Fibroblast of the conjunctiva (primary cell): ENCODE results near the gene RIN3.
"Not testable (repeated sequence)": the region's sequence is repeated elsewhere in the genome, so short reads cannot be mapped to it uniquely, and the experiment has no call there.

ENCODE experiments used
- DNase-seq: peaks from one replicate; pipeline ENCODE4 v3.0.0-alpha.2; 2010; ENCODE audit warnings: low read depth

RIN3 gene

DNA sequence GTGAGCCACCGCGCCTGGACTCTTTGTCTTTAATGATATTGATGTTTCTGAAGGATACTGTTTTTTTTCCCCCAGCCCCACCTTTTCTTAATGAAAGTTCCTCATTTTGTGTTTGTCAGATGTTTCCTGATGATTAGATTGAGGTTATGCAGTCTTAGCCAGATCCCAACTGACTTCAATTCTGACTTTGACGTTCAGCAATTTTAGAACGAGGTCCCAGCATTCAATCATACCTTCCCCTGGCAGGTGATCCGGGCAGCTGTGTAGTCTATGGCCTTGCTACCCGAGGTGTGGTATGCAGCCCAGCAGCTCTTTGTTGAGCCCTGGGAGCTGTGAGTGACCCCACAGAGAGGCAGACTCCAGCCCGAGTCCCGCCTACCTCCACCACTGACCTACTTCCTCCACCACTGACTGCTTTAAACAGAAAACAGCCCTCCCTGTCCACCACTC lies 152.1 kb downstream of the RIN3 start:
- DNase-seq, result no peak

DNA sequence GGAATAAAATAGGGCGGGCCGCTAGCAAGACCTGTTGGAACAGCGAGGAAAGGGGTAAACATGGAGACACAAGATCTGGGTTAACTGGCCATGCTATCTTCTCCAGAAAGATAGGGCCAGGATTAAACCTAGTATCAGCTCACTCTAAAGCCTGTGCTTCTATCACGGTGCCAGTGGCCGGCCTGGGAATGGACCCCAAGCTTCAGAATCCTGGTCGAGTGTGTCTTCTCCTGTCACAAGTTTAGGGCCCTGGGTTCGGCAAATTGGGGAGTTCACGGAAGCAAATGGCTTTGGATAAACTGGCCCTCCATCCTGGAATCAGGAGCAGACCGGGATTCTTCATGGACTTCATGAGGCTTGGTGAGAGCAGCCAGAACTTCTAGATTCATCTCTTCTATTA lies 152.7 kb downstream of the RIN3 start:
- DNase-seq, result no peak

DNA sequence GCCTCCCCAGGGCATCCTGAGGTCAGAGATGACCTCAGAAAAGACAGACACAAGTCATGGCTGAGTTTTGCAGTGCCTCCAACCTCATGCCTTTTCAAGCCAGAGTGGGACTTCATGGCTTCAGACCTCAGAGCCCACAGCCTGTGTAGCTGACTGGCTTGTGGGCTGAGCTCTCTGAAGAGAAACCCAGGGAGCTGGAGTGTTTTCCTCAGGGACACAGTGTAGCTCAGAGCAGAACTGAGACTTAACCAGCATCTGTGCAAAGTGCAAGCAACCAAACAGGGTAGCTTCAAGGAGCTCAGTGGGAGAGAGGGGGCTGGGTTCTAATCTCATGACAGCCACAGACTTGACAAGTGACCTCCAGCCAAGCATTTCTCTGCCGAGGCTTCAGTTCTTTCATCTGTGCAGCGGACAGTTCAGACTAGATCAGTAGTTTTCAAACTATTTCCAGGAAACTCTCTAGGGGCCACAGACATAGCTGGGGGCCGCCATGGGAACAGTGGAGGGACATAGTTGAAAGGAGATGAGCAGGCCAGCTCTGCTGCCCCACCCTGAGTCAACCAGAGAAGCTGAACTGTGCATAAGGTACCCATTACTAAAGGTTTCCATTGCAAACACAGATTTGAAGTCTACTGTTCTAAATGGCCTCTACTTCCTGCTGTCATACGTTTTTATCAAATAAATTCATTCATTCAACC lies 154.8 kb downstream of the RIN3 start:
- DNase-seq, result no peak

DNA sequence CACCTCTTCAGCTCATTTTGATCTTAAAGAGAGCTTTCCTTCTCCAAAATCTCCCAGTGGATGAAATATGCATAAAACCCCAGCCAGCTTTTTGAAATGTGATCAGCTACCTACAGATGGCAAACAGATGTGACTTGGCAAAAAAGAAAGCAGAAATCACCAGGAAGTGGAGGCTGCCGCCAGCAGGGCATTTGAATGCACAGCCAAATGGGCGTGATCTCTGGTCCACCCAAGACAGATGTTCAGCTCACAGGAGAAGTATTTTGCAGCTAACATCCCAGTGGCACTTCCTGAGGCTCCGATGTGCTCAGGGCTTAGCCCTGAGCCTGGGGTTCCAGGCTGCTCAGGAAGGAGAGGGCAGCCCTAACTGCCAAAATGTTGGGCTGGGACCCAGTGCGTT lies 156.6 kb downstream of the RIN3 start:
- peak; percentile 88 for DNase-seq

DNA sequence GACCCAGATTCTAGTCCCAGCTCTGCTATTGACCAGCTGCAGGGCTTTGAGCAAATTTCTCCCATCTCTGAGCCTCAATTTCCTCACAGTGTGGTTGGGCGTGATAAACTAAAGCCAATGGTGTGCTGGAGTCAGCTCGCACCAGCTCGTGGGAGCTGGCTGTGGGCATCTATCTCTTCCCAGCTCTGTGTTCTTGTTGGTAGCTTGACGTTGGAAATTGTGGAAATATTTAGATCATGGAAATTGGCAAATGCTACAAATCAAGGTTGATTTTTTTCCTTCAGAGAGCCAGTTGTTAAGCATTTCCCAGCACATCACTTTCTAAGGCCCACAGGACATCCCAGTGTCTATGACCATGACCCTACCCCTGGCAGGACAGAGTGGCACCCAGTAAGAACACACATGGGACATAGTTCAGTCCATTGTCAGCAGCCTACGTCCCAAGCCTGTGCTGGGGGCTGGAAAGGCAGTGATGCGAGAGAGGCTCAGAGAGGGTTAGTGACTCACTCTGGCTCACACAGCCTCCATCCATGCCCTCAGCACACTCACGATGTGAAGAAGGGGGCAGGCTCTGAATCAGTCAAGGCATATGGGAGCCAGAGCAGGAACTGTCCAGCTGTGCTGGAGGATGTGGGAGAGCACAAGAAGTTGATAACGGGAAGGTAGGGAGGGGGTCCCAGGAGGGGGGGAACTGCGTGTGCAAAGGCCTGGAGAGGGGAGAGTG lies 157.2 kb downstream of the RIN3 start:
- no peak for DNase-seq

DNA sequence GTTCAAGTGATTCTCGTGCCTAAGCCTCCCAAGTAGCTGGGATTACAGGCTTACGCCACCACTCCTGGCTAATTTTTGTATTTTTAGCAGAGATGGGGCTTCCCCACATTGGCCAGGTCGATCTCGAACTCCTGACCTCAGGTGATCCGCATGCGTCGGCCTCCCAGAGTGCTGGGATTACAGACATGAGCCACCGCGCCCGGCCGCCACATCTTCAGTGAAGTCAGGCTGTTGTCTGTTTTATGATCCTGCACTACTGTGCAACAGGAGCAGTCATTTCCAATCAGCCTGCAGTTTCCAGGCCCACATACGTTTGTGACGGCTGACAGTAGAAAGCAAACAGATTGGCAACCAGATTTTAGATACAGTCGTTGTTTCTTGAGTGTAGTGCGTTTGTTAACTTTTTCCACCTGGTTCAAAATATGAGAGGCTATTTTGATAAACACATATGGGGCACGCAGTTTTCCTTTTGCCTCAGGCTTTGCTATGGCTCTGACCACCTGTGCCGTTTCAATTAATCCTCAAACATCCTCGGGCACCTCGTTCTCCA lies 160.1 kb downstream of the RIN3 start:
- DNase-seq, result no peak

DNA sequence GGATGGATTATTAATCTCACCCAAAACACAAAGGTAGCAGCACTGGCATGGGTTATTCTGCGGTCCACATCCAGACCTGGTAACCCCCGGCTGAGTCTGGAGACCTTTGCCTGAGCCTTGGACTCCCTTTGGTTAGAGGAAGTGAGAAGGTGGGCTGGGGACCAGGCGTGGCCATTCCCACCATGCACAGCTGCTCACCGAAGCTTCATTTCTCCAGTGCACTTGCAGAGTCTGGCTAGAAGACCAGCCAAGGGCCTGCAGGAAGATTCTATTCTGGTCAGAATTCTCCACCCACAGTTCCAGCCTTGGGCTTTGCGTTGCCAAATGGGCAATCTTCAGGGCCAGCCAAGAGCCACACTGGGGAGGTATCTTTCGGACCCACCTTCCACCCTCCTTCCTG lies 161.8 kb downstream of the RIN3 start:
- no peak for DNase-seq

DNA sequence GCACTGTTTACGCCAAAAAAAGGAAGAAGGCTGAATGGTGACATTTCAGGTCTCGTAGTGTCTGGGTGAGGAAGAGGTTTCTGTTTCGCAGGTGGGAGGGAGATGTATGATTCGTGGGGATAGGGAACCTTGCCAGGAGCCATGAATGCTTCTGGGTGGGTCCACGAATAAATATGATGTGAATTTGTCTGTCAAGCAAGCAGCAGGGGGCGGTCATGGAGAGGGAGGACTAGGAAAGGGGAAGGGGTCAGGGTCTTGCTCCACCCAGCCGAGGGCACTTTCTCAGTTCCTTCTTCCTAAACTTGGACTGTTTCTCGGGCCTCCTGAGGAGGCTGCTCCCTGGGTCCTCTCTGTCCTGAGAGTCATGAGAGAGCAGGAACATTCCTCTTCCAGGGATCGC lies 162.4 kb downstream of the RIN3 start:
- no peak for DNase-seq

DNA sequence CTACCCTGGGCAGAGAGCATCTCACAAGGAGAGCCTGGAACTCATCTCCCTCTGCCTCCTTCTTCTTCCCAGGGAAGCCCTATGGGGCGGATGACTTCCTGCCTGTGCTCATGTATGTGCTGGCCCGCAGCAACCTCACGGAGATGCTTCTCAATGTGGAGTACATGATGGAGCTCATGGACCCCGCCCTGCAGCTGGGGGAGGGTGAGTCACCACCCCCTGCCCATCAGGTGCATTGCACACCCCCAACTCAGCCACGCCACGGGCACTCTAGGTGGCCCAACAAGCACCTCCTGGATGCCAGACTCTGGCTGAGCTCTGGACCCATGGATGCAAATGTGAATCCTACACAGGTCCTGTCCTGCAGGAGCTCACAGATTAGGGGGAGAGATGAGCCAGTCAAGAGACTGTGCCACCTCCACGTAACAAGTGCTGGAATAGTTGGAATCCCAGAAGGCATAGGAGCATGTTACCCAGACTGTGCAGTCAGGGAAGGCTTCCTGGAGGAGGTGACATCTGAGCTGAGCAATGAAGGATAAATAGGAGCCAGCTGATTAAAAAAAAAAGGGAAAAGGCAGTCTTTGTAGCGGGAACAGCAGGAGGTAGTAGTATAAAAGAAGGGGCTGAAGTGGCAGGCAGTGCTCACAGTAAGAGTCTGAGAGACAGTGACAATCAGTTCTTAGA lies 163.0 kb downstream of the RIN3 start:
- no peak for DNase-seq

DNA sequence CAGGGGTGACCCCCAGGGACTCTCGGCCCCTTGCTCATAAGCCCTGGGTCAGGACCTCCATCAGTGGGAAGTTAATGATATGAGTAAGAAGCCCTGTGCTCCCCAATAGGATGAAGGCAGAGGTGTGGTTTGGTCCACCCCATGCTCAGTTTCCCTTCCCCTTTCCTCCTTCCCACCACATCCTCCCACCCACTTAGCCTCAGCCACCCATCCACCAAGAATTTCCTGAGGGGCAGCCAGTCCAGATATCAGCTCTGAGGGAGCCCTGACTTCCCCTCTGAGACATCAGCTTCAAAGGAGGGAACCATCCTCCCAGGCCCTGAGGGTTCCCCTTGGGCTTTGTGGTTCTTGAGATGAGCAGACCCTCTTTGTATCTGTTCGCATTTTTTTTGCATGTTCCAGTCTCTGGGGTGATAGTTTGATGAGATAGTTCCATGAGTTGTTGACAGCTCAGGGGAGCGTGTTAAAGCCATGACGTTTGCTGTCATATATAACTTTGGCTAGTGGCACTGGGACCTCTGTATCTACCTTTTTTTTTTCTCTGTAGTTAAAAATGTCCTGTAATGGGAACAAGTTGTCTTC lies 163.6 kb downstream of the RIN3 start:
- no peak for DNase-seq

DNA sequence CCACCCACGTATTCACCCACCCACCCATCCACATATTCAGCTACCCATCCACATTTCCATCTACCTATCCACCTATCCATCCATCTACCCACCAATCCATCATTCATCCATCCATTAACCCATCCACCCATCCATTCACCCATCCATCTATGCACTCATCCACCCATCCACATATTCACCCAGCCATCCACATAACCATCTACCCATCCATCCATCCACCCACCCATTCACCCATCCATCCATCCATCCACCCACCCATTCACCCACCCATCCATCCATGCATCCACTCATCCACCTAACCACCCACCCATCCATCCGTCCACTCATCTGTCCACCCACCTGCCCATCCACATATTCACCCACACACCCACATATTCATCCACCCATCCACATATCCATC lies 164.4 kb downstream of the RIN3 start:
- DNase-seq, result no peak

DNA sequence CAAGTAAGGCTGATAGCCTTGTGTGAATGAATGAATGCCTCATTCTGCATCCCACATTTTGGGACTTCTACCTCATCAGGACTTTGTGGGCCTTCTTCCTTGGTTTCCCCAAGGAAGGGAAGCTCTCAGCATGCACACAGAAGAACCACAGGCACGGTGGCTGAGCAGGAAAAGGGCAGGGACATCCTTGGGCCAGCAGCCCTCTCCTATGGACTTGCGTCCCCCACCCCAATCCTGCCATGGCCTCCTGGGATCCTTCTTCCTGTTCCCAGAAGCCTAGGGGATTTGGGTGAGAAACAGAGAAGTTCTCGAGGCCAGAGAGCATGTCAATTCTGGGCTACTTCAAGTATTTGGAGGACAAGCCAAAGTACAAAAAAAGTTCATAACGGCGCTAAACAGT lies 165.2 kb downstream of the RIN3 start:
- DNase-seq, result no peak

DNA sequence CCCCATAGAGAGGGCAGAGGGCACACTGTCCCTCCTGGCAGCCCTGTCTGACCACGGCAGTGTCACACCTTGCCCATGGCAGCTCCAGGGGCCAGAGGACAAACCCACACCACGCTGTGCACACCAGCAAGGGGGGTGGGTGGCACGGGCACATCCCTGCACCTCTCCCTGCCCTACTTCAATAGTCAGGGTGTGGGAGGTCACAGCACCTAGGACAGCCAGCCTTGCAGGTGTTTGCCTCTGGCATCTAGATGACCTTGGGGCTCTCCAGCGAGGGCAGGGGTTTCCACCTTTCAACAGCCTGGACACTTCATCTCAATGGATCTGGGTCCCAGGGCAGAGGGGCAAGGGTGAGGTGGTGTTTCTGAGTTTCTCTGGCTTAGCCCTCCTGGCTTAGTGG lies 165.7 kb downstream of the RIN3 start:
- DNase-seq, result no peak

DNA sequence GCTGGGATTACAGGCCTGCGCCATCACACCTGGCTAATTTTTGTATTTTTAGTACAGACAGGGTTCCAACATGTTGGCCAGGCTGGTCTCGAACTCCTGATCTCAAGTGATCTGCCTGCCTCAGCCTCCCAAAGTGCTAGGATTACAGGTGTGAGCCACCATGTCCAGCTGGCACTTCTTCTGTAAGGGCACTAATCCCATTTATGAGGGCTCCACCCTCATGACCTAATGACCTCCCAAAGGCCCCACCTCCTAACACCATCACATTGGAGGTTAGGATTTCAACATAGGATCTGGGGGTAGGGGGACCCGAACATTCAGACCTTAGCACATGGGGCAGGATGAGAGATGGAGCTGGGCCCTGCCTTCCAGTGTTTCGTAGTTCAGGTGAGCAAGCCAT lies 166.7 kb downstream of the RIN3 start:
- DNase-seq, result not testable (repeated sequence)

DNA sequence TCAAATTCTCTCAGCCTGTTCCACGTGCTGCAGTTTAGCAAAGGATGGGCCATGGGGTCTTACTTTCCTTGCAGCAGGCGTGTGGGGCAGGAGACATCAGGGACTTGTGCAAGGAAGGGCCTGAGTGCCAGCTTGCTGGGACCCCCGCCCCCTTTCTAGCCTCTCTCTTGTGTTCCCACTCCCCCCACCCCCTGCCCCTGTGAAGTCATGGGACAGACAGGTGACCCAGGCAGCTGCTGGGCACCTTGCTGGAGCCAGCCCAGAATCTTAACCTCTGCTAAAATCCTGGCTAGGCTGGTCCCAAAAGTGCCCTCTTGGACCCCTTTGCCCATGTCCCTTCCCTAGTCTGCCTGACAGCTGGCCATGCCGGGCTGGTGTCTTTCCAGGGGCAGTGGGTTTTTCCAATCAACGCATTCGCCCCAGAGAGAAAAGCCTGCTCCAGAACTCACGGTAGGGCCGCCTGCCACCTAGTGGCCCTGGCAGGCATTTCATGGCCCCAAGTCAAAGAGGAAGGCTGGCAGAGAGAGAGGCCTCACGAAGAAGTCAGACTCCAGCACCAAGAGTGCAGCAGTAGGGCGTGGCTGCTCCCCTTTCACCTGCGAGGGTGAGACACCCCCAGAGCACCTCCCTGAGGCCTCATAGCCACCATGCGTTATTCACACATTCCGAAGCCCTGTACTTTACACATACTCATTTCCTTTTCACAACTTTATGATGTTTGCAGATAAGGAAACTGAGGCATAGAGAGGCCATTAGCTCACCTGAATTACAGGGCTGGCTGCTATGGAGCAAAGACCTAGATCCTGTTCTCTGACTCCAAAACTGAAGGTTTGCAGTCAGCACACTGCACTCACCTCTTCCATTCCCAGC lies 167.4 kb downstream of the RIN3 start:
- DNase-seq, result peak; percentile 53

DNA sequence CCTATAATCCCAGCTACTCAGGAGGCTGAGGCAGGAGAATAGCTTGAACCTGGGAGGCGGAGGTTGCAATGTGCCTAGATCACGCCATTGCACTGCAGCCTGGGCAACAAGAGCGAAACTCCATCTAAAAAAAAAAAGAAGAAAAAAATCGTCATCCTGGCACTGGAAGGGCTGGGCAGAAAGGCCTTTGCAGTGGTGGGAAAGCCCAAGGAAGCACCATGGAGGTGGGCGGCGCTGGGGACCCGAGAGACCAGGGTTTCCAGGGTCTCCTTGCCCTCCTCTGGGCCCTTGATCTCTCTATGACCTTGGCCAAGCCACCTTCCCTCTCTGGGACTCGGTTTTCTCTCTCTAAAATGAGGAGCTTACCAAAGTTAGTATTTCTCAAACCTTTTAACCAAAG lies 169.5 kb downstream of the RIN3 start:
- no peak for DNase-seq

DNA sequence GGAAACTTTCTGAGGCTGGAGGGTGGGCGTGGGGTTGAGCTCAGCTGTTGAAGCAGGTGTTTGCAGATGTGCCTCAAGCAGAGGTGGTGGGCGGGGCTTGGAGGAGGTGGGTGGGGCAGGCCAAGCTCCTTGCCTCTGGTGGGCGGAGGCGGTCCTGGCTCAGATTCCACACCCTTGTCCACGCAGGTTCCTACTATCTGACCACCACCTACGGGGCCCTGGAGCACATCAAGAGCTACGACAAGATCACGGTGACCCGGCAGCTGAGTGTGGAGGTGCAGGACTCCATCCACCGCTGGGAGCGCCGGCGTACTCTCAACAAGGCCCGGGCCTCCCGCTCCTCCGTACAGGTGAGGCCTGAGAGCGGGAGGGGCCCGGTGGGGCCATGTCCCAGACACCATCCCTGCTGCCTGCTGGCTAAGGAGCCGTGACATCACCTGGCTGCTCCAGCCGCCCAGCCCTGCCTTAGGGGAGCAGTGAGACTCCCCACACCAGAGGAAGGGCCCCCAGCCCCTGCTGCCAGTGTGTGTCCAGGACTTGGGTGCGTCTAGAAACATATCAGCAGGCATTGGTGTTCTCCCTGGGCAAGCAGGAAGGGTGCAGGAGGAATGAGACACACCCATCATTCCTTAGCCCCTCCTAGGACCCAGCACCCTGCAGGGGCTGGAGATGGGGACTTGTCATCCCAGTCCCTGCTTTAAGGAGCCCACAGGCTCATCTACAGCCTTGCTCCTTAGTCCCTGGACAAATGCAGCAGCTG lies 171.4 kb downstream of the RIN3 start:
- DNase-seq, result no peak

DNA sequence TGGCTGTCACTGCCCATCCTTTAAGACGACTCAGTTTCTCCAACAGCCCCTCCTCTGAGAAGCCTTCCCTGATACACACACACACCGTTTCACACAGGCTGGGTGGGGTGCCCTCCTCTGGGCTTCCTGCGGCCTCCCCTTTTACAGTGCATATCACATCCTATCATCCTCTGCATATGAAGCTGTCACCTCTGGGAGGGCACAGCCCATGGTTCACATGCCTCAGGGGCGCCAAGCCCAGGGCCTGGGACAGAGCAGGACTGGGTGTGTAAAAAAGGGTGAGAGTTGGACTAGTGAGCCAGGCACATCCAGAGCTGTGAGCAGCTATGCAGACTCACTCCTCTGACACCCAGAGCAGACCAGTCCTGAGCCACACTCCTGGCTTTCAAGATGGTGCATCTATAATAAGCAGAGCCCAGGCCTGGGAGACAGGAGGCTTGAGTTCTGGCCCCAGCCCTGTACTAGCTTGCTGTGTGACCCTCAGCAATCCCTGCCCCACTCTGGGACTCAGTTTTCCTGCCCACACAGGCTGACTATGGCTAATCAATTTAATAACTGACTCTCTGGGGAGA lies 172.3 kb downstream of the RIN3 start:
- no peak for DNase-seq

DNA sequence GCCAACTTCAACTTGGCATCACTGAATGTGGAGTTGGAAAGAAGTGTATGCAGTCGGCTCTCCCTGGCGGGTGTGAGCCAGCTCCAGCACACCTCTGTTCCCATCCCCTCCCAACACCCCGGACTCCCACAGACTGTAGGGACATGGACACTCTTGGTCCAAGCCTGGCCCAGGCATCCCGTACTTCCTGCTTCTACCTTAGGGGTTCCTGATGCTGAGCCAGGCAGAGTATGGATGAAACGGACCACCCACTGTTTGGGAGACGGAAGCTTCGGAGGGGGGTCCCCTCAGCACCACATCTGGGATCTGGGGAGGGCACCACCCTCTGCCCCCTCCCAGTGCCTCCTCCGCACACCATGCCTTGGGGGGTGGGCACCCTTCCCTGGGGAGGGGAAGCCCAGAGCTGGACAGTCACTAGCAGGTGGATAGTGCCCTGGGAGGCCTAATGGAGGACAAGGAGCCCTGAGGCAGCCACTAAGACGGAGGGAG lies 172.9 kb downstream of the RIN3 start:
- DNase-seq, result no peak

DNA sequence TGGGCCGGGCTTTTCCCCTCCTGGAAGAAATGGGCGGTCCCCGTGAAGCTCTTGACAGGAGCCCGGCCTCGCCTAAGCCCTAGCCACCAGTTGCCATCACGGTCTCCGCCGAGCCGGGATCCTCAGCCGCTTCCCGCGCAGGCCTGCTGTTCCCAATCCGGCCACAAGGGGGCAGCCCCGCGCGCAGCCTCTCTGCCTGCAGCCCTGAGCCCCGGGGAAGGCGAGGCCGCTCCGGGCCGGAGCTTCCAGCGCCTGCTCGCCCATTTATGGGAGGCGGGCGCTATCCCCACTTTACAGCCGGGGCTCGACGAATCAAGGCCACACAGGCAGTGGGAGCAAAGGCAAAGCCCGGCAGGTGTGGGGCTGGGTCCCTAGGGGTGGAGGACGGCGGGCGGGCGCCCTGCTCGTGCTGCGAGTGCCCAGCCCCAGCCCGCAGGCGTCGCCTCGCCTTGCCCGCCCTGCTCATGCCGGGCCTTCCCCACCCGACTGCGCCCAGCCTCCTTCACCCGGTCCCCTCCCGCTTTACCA lies 173.4 kb downstream of the RIN3 start:
- DNase-seq, result peak; percentile 22
